HUES48 (cell line): ENCODE data around the gene CANT1.

Experiments
- H3K27ac ChIP-seq: one replicate; pipeline ENCODE4 v1.7.0; 2013; ENCODE audit warnings: low read depth, low read length, inconsistent platforms
- H3K27me3 ChIP-seq: 2 replicates; pipeline ENCODE4 v1.6.1; 2013; ENCODE audit warnings: mild to moderate bottlenecking, low read length; ENCODE audit not compliant: control insufficient read depth, insufficient read depth
- H3K36me3 ChIP-seq: 2 replicates; pipeline ENCODE4 v1.6.1; 2013; ENCODE audit warnings: low read length; ENCODE audit not compliant: control insufficient read depth, insufficient read depth
- H3K4me1 ChIP-seq: 2 replicates; pipeline ENCODE4 v1.6.1; 2013; ENCODE audit warnings: mild to moderate bottlenecking, low read length; ENCODE audit not compliant: control insufficient read depth, insufficient read depth
- H3K4me3 ChIP-seq: 2 replicates; pipeline ENCODE4 v1.5.1; 2013; ENCODE audit warnings: mild to moderate bottlenecking, low read depth, low read length
- H3K9ac ChIP-seq: 2 replicates; pipeline ENCODE4 v1.6.1; 2013; ENCODE audit warnings: mild to moderate bottlenecking, low read depth, low read length, moderate library complexity
- H3K9me3 ChIP-seq: 2 replicates; pipeline ENCODE4 v1.6.1; 2013; ENCODE audit warnings: low read length; ENCODE audit not compliant: control insufficient read depth, insufficient read depth

Gene CANT1

DNA sequence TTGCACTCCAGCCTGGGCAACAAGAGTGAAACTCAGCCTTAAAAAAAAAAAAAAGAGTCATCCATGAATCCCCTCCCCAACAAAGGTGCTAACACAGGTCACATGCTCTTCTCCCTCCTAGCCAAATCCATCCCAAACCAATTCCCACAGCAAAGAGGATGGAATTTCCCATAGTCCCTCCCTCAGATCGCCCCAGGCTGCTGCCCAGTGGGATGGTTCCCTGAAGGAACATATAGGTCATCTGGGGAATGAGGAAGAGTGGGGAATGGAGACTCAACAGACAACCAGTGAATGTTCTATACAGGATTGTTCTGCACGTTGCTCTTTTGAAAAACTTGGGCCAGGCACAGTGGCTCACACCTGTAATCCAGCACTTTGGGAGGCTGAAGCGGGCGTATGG lies 48.0 kb downstream of the CANT1 start:
- Histone ChIP-seq H3K27me3 (no peaks in the 10 kb centered on the region), H3K4me1 (no peaks in the 10 kb centered on the region), H3K9me3 (no peaks in the 10 kb centered on the region), H3K27ac (no peak overlapping the region), H3K4me3 (no peak overlapping the region), H3K36me3 (no peaks in the 10 kb centered on the region), H3K9ac (no peak overlapping the region)

DNA sequence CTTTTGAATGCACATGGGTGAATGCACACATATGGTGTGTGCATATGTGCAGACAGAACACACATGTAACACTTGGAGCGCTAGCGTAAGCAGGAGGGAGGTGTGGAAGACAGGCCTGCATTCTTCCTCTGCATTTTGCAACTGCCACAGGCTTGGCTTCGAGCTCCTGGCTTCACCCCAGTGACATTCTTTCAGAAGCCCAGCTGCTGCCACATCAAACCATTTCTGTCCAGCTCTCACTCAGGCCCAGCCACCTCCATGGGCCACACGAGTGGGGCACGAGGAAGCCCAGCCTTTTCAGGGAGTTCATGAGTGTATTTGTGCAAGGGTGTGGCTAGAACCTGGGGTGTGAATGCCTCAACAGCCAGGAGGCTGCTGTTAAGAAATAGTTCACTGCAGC lies 48.6 kb downstream of the CANT1 start:
- no peaks in the 10 kb centered on the region for H3K4me1 ChIP-seq
- no peak overlapping the region for H3K4me3 ChIP-seq
- H3K36me3 ChIP-seq: no peaks in the 10 kb centered on the region
- no peaks in the 10 kb centered on the region for H3K9me3 ChIP-seq
- no peaks in the 10 kb centered on the region for H3K27me3 ChIP-seq
- no peak overlapping the region for H3K27ac ChIP-seq
- no peak overlapping the region for H3K9ac ChIP-seq

DNA sequence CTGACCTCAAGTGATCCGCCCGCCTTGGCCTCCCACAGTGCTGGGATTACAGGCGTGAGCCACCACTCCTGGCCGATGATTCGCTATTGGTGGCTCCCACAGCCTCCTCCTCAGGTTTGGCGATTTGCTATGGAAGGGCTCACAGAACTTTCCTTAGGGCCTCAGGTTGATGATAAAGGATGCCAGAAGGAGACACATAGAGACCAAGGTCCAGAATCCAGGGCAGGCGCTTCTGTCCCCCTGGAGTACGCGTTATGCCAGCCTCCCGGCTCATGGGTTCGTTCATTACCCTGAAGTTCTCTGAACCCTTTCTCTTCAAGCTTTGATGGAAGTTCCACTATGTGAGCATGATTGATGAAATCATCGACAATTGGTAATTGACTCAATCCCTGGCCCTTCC lies 49.8 kb downstream of the CANT1 start:
- no peaks in the 10 kb centered on the region for H3K36me3 ChIP-seq
- H3K9me3 ChIP-seq: no peaks in the 10 kb centered on the region
- H3K9ac ChIP-seq: no peak overlapping the region
- no peaks in the 10 kb centered on the region for H3K4me1 ChIP-seq
- no peaks in the 10 kb centered on the region for H3K27me3 ChIP-seq
- no peak overlapping the region for H3K27ac ChIP-seq
- H3K4me3 ChIP-seq: no peak overlapping the region

DNA sequence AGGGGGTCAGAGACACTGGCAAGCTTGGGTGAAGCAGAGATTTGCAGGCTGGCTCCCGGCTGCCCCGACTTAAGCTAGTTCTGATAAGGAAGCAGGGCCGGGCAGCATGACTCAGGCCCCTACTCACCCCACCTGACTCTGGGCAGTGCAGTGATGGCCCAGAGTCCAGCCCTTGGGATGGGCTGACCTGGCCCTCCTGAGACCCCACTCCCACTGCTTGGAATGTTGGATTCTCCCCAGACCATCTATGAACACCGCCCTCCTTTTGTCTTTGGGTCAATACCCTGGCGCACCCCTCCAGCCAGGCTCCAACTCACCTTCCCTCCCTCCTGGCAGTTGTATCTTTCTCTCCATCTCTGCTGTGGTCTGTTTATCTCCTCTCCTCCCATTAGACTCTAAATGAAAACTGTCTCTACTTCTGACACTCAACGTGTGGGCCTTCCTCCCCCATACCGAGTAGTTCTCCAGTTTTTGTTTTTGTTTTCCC lies 50.9 kb downstream of the CANT1 start:
- Histone ChIP-seq H3K9ac (no peak overlapping the region), H3K27ac (no peak overlapping the region), H3K4me3 (no peak overlapping the region), H3K4me1 (no peaks in the 10 kb centered on the region), H3K36me3 (no peaks in the 10 kb centered on the region), H3K27me3 (no peaks in the 10 kb centered on the region), H3K9me3 (no peaks in the 10 kb centered on the region)

DNA sequence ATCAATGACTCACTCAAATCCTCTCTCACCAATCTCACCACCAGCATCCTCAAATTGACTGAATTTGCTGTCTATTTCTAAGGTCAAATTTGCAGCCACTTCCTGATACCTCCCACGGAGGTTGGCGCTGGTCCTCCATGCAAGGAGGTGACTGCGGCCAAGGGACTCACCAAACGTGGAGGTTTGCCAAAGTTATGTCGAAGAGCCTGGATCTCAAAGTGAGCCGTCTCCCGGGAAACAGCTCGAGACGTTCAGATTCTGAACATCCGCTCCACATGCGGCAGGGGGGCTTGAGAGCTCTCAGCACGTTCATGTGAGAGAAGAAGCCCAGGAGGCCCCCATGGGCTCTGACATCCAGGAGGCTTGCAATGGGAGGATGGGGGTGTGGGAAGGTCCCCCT lies 52.4 kb downstream of the CANT1 start:
- no peaks in the 10 kb centered on the region for H3K4me1 ChIP-seq

DNA sequence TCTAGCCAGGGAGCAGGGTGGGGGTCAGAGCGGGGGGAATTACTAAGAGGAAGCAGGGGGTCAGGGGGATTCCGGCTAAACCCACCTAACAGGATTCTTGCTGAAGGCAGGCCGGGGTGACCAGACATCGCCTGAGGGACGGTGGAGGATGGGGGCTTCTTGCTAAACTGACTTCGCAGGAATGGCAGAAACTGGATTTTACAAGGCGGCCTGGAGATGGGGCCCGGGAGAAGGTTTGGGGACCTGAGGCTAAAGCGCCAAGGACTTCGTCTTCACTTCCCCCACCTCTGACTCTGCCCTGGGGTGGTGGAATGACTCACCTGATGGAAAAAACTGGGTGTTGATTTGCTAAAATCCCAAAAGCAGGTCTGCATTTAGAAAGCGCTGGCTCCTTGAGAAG lies 53.3 kb downstream of the CANT1 start:
- no peaks in the 10 kb centered on the region for H3K4me1 ChIP-seq
- no peak overlapping the region for H3K27ac ChIP-seq
- no peak overlapping the region for H3K9ac ChIP-seq
- H3K4me3 ChIP-seq: no peak overlapping the region
- no peaks in the 10 kb centered on the region for H3K27me3 ChIP-seq
- H3K9me3 ChIP-seq: no peaks in the 10 kb centered on the region
- H3K36me3 ChIP-seq: no peaks in the 10 kb centered on the region

More for the DNA sequence above, 52.4 kb downstream of the CANT1 start:
- no peaks in the 10 kb centered on the region for H3K36me3 ChIP-seq
- no peak overlapping the region for H3K4me3 ChIP-seq
- H3K27me3 ChIP-seq: no peaks in the 10 kb centered on the region
- H3K9me3 ChIP-seq: no peaks in the 10 kb centered on the region
- H3K27ac ChIP-seq: no peak overlapping the region
- H3K9ac ChIP-seq: no peak overlapping the region

DNA sequence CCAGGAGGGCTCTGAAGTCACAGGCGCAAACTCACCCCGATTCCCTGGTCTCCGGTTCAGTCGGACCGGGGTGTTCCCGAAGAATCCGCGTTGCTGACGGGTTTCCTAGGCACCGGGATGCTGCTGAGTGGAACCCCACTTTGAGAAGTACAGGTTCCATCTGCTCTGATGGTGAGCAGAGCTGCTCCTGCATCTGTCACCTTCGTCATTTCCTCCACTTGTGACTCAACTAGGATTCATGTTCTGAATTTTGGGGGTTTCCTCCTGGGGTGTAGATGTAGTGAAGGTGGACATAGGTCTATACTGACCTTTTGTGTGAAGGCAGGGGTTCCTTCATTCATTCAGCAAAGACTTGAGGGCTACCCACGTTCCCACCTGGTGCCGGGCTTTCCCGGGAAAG lies 54.9 kb downstream of the CANT1 start:
- Histone ChIP-seq H3K4me3 (no peak overlapping the region), H3K9ac (no peak overlapping the region), H3K36me3 (no peaks in the 10 kb centered on the region), H3K4me1 (no peaks in the 10 kb centered on the region), H3K27me3 (no peaks in the 10 kb centered on the region), H3K9me3 (peaks cover 9% of the 10 kb centered on the region; the same call in 1 of the 2 replicates), H3K27ac (no peak overlapping the region)

DNA sequence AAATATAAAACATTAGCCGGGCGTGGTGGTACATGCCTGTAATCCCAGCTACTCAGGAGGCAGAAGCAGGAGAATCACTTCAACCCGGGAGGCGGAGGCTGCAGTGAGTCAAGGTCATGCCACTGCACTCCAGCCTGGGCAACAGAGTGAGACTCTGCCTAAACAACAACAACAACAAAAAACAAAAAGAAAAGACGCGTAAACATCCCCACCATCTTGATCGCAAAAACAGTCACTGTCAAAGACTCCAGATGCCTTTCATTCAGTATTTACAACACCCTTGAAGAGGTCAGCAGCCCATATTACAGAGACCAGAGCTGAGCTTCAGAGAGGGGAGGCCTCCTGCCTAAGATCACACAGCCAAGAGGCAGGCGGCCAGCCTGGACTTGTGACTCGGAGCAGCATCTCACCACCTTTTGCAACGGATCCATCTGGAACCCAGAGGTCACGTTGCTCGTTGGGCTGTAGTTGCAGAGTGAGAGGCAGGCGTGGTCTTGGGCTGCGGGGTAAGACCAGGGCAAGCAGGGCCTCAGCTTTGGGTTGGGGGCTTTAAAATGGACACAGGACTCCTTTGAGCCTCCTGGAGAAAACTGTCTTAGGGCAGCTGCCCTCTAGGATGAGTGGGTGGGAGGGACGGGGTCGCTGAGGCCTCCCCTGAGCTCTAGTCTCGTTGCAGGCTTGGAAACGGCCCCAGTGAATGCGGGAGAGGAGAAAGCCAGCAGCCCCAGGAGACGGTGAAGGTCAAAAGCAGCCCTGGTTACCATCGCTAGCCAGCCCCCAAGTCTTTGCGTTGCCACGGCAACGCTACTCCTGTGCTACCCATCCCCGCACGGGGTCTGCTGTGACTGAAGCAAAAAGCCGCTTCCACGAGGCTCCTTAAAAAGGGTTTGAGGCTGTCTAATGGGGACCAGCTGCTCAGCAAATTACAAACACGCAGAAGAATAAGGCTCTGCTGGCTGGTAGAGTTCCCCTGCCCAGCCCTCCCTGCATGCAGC lies 55.9 kb downstream of the CANT1 start:
- H3K27ac ChIP-seq: no peak overlapping the region
- no peak overlapping the region for H3K4me3 ChIP-seq
- no peaks in the 10 kb centered on the region for H3K36me3 ChIP-seq
- H3K9me3 ChIP-seq: peaks cover 9% of the 10 kb centered on the region; the same call in 1 of the 2 replicates
- H3K9ac ChIP-seq: no peak overlapping the region
- no peaks in the 10 kb centered on the region for H3K27me3 ChIP-seq
- H3K4me1 ChIP-seq: no peaks in the 10 kb centered on the region

DNA sequence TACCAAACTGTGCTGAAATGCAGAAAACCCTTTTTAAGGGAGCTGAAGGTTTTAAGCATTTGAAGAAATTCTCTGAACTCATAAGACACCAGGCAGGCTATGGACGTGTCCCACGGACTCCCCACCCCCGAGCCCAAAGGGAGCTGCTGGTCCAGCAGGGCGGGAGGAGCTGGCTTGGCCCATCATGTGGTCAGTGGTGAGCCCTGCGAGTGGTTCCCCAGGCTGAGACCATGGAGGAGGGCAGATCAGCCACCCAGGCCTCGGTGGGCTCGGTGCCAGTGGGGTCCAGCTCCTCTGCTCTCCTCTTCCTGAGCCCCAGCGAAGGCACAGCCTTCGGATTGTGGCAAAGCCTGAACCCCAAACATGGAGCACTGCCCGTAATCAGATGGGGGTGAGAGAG lies 56.9 kb downstream of the CANT1 start:
- H3K27me3 ChIP-seq: no peaks in the 10 kb centered on the region
- no peaks in the 10 kb centered on the region for H3K36me3 ChIP-seq
- H3K27ac ChIP-seq: no peak overlapping the region
- H3K4me3 ChIP-seq: no peak overlapping the region
- H3K9me3 ChIP-seq: peaks cover 9% of the 10 kb centered on the region; the same call in 1 of the 2 replicates
- H3K9ac ChIP-seq: no peak overlapping the region
- no peaks in the 10 kb centered on the region for H3K4me1 ChIP-seq

DNA sequence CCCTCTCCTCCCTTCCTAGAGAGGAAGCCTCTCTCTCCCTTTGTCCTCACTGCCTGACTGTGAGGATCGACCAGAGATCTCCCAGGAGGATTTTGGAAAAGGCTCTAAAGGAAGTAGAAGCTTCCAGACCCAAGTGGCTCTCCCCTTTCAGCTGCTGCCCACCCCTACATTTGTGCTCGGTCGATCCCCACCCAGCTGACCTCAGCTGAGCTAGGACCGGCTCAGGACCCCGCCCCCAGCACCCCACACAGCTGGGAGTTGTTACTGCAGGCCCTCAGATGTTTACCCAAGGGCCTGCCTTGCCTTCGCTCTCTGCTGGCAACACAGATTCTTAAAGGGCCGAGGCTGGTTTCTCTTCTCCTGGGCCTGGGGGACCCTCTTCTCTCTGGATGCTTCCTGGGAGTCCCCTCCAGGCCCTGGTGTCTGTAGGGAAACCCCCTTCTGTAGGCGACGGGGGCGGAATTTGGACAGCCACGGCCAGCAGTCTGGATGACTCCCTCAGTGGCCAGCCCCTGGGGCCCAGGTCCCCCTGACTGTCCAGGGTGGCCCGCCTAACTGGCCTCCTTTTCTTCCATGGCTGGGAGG lies 57.5 kb downstream of the CANT1 start:
- no peak overlapping the region for H3K4me3 ChIP-seq
- no peaks in the 10 kb centered on the region for H3K27me3 ChIP-seq
- H3K36me3 ChIP-seq: no peaks in the 10 kb centered on the region
- no peaks in the 10 kb centered on the region for H3K4me1 ChIP-seq
- no peak overlapping the region for H3K27ac ChIP-seq
- H3K9ac ChIP-seq: no peak overlapping the region
- peaks cover 9% of the 10 kb centered on the region; the same call in 1 of the 2 replicates for H3K9me3 ChIP-seq

DNA sequence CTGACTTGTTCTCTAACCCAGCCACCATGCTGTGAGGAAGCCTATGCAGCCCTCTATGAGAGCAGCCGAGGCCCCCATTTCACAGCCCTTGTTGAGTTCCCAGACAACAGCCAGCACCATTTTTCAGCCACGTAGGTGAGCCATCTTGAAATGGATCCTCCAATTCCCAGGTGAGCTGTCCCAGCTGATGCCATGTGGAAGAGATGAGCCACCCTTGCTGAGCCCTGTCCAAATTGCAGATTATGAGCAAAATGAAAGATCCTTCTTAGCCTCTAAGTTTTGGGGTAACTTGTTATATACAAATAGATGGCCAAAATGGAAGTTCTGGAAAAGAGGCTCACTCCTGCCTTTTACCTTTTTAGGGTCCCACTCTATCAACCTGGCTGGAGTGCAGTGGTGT lies 58.7 kb downstream of the CANT1 start:
- H3K9me3 ChIP-seq: peaks cover 9% of the 10 kb centered on the region; the same call in 1 of the 2 replicates
- H3K27ac ChIP-seq: no peak overlapping the region
- no peaks in the 10 kb centered on the region for H3K36me3 ChIP-seq
- H3K4me1 ChIP-seq: no peaks in the 10 kb centered on the region
- H3K27me3 ChIP-seq: no peaks in the 10 kb centered on the region
- H3K9ac ChIP-seq: no peak overlapping the region
- no peak overlapping the region for H3K4me3 ChIP-seq
